H9 (cell line): ENCODE results near the gene SRSF2. TPM values are rescaled to one million over a fixed set of nuclear protein-coding genes. Genes with fewer than 3 reads are reported as not detected.

ENCODE experiments used
- DNase-seq: peaks from one replicate; pipeline ENCODE4 v3.0.0-alpha.2; 2017
- H2AFZ ChIP-seq: one replicate; pipeline ENCODE4 v1.6.1; 2013; ENCODE audit warnings: mild to moderate bottlenecking, low read length, control low read depth, moderate library complexity
- H2AK5ac ChIP-seq: 2 replicates; pipeline ENCODE4 v1.6.1; 2013; ENCODE audit warnings: low read length, control low read depth, mixed read lengths; ENCODE audit not compliant: insufficient read length
- H2BK120ac ChIP-seq: one replicate; pipeline ENCODE4 v1.6.1; 2013; ENCODE audit warnings: low read depth, mild to moderate bottlenecking, low read length, control low read depth, inconsistent platforms; ENCODE audit not compliant: poor library complexity, severe bottlenecking
- H2BK12ac ChIP-seq: 2 replicates; pipeline ENCODE4 v1.6.1; 2013; ENCODE audit warnings: low read length, control low read depth, mixed read lengths, low read depth; ENCODE audit not compliant: insufficient read length
- H2BK15ac ChIP-seq: 2 replicates; pipeline ENCODE4 v1.6.1; 2013; ENCODE audit warnings: low read depth, low read length, control low read depth
- H2BK20ac ChIP-seq: one replicate; pipeline ENCODE4 v1.6.1; 2013; ENCODE audit warnings: low read depth, mild to moderate bottlenecking, low read length, control low read depth, inconsistent platforms; ENCODE audit not compliant: poor library complexity, severe bottlenecking
- H2BK5ac ChIP-seq: 2 replicates; pipeline ENCODE4 v1.6.1; 2013; ENCODE audit warnings: low read length, control low read depth, mixed read lengths; ENCODE audit not compliant: insufficient read length
- H3K14ac ChIP-seq: 2 replicates; pipeline ENCODE4 v1.6.1; 2013; ENCODE audit warnings: low read length, control low read depth; ENCODE audit not compliant: insufficient read depth
- H3K18ac ChIP-seq: 2 replicates; pipeline ENCODE4 v1.6.1; 2013; ENCODE audit warnings: low read depth, mild to moderate bottlenecking, mixed read lengths, low read length, control low read depth; ENCODE audit not compliant: insufficient read length
- H3K23ac ChIP-seq: 2 replicates; pipeline ENCODE4 v1.6.1; 2013; ENCODE audit warnings: low read length, control low read depth, mixed read lengths, low read depth; ENCODE audit not compliant: insufficient read length
- H3K23me2 ChIP-seq: 2 replicates; pipeline ENCODE4 v1.6.1; 2013; ENCODE audit warnings: low read depth, mild to moderate bottlenecking, mixed read lengths, low read length, control low read depth; ENCODE audit not compliant: insufficient read length, poor library complexity, severe bottlenecking
- H3K27ac ChIP-seq: 2 replicates; pipeline ENCODE4 v1.5.1; 2013; ENCODE audit warnings: low read length, control low read depth, mixed read lengths, low read depth; ENCODE audit not compliant: insufficient read length
- H3K27me3 ChIP-seq: 2 replicates; pipeline ENCODE4 v1.6.1; 2013; ENCODE audit warnings: low read length, control low read depth, inconsistent platforms; ENCODE audit not compliant: insufficient read depth
- H3K4ac ChIP-seq: 2 replicates; pipeline ENCODE4 v1.6.1; 2013; ENCODE audit warnings: low read depth, mild to moderate bottlenecking, control low read depth, inconsistent platforms, low read length, moderate library complexity
- H3K4me1 ChIP-seq: 2 replicates; pipeline ENCODE4 v1.6.1; 2013; ENCODE audit warnings: low read length, control low read depth, inconsistent platforms; ENCODE audit not compliant: insufficient read depth
- H3K4me2 ChIP-seq: 2 replicates; pipeline ENCODE4 v1.6.1; 2013; ENCODE audit warnings: low read length, control low read depth, mixed read lengths; ENCODE audit not compliant: insufficient read length, insufficient read depth
- H3K56ac ChIP-seq: 2 replicates; pipeline ENCODE4 v1.6.1; 2013; ENCODE audit warnings: low read depth, mild to moderate bottlenecking, mixed read lengths, low read length, control low read depth; ENCODE audit not compliant: insufficient read length
- H3K79me1 ChIP-seq: 2 replicates; pipeline ENCODE4 v1.6.1; 2013; ENCODE audit warnings: low read depth, mild to moderate bottlenecking, moderate library complexity, low read length, control low read depth, inconsistent platforms; ENCODE audit not compliant: insufficient read depth, poor library complexity, severe bottlenecking
- H3K79me2 ChIP-seq: 2 replicates; pipeline ENCODE4 v1.6.1; 2013; ENCODE audit warnings: low read length, control low read depth, inconsistent platforms; ENCODE audit not compliant: insufficient read depth
- H3K9ac ChIP-seq: 2 replicates; pipeline ENCODE4 v1.6.1; 2013; ENCODE audit warnings: low read length, control low read depth, mixed read lengths; ENCODE audit not compliant: insufficient read length; ENCODE audit errors: extremely low read depth
- H3K9me3 ChIP-seq: one replicate; pipeline ENCODE4 v1.6.1; 2013; ENCODE audit warnings: low read depth, low read length, inconsistent platforms; ENCODE audit not compliant: control insufficient read depth
- H3T11ph ChIP-seq: one replicate; pipeline ENCODE4 v1.6.1; 2013; ENCODE audit warnings: mild to moderate bottlenecking, low read length, control low read depth, inconsistent platforms
- H4K20me1 ChIP-seq: one replicate; pipeline ENCODE4 v1.6.1; 2013; ENCODE audit not compliant: control insufficient read depth, insufficient read length, insufficient read depth
- H4K5ac ChIP-seq: 2 replicates; pipeline ENCODE4 v1.6.1; 2013; ENCODE audit warnings: low read depth, mild to moderate bottlenecking, mixed read lengths, low read length, control low read depth; ENCODE audit not compliant: insufficient read length
- H4K8ac ChIP-seq: replicated peaks from 2 replicates; pipeline ENCODE4 v1.6.1; 2013; ENCODE audit warnings: low read length, control low read depth, mixed read lengths, low read depth; ENCODE audit not compliant: insufficient read length
- H4K91ac ChIP-seq: 2 replicates; pipeline ENCODE4 v1.6.1; 2013; ENCODE audit warnings: low read depth, mild to moderate bottlenecking, moderate library complexity, mixed read lengths, low read length, control low read depth; ENCODE audit not compliant: insufficient read length
- H3K27ac Mint-ChIP-seq, 3 experiments: 2 replicates in 2 of 3; 3 replicates in 1 of 3; pipeline ENCODE4 v1.8.0; 2020 to 2021; ENCODE audit warnings: mixed read lengths in 3 of 3, mild to moderate bottlenecking in 1 of 3, moderate library complexity in 1 of 3
- H3K27me3 Mint-ChIP-seq: 2 replicates; pipeline ENCODE4 v1.8.0; 2021; ENCODE audit warnings: low read depth, mild to moderate bottlenecking, moderate library complexity, mixed read lengths
- H3K36me3 Mint-ChIP-seq, 3 experiments: 2 replicates in 2 of 3; 3 replicates in 1 of 3; pipeline ENCODE4 v1.8.0; 2020 to 2021; ENCODE audit warnings: low read depth in 3 of 3, mixed read lengths in 3 of 3; ENCODE audit not compliant: insufficient read depth in 1 of 3
- H3K4me1 Mint-ChIP-seq, 2 experiments: 2 replicates each; pipeline ENCODE4 v1.8.0; 2020; ENCODE audit warnings: mixed read lengths in 2 of 2
- H3K4me3 Mint-ChIP-seq, 2 experiments: 2 replicates in 1 of 2; 3 replicates in 1 of 2; pipeline ENCODE4 v1.8.0; 2020 to 2021; ENCODE audit warnings: mild to moderate bottlenecking in 2 of 2, mixed read lengths in 2 of 2, moderate library complexity in 1 of 2
- H3K9me3 Mint-ChIP-seq, 2 experiments: 2 replicates in 1 of 2; 3 replicates in 1 of 2; pipeline ENCODE4 v1.8.0; 2020; ENCODE audit warnings: mild to moderate bottlenecking in 2 of 2, mixed read lengths in 2 of 2, moderate library complexity in 1 of 2
- WGBS: extraction: QIAGEN DNeasy Blood & Tissue Kit; methylation state at CpG from one replicate; pipeline ENCODE4 v1.1.7; 2013; ENCODE audit warnings: missing lambda C conversion rate, low lambda C conversion rate, mixed read lengths; ENCODE audit not compliant: insufficient read length; ENCODE audit errors: extremely low coverage; 5-methylcytosine and 5-hydroxymethylcytosine counted together
- total RNA-seq: library from RNA; stranded (reverse); gene quantifications from 2 replicates; pipeline ENCODE4 v1.2.1, GENCODE V29; 2021
- TF ChIP-seq, protein P1 (sequence below): fragments of 200-600 bp; sonication (generic); conservative IDR thresholded peaks from 3 replicates; pipeline ENCODE4 v1.8.0; 2021; ENCODE audit warnings: antibody characterized with exemption, mild to moderate bottlenecking

SRSF2 gene
- total RNA-seq, 1 experiment from 2014 or later, result 578 TPM

DNA sequence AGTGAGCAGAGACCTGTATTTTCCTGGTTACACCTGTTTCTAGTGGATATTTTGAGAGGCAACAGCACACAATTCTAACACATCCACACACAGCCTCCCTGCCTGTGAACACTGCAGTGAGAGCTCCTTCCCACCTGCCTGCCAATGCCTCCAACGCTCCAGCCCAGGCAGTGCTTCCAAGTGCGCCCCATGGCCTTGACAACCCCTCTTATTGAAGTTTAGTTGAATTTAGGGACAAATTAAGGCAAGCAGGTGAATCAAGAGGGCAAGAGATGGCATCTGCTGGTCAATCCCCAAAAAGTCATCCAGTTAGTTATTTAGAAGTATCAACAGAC, 21.7 kb downstream of the SRSF2 start:
- Histone ChIP-seq H2AK5ac (no peak overlapping the region), H2BK12ac (no peak overlapping the region)
- WGBS, result no CpG with 5 or more reads among the region's 2 CpGs

More for the DNA sequence above, 21.7 kb downstream of the SRSF2 start:
- no peak overlapping the region for H3K56ac ChIP-seq
- no peak overlapping the region for H3K4ac ChIP-seq
- no peaks in the 10 kb centered on the region for H4K20me1 ChIP-seq
- Mint-ChIP-seq H3K27ac (no peak overlapping the region), H3K4me3 (no peak overlapping the region), H3K9me3 (no peaks in the 10 kb centered on the region), H3K36me3 (peaks cover 13 to 49% (median 48%) of the 10 kb centered on the region in 3 experiments; a peak in 6 of 7 replicates), H3K27me3 (no peaks in the 10 kb centered on the region), H3K4me1 (peaks cover 7 to 10% of the 10 kb centered on the region in 2 experiments)
- no peaks in the 10 kb centered on the region for H3K79me1 ChIP-seq
- TF ChIP-seq, protein P1, sequence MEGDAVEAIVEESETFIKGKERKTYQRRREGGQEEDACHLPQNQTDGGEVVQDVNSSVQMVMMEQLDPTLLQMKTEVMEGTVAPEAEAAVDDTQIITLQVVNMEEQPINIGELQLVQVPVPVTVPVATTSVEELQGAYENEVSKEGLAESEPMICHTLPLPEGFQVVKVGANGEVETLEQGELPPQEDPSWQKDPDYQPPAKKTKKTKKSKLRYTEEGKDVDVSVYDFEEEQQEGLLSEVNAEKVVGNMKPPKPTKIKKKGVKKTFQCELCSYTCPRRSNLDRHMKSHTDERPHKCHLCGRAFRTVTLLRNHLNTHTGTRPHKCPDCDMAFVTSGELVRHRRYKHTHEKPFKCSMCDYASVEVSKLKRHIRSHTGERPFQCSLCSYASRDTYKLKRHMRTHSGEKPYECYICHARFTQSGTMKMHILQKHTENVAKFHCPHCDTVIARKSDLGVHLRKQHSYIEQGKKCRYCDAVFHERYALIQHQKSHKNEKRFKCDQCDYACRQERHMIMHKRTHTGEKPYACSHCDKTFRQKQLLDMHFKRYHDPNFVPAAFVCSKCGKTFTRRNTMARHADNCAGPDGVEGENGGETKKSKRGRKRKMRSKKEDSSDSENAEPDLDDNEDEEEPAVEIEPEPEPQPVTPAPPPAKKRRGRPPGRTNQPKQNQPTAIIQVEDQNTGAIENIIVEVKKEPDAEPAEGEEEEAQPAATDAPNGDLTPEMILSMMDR, result no peak
- no peak overlapping the region for H3K18ac ChIP-seq
- no peaks in the 10 kb centered on the region for H3K9me3 ChIP-seq
- no peaks in the 10 kb centered on the region for H3K4me1 ChIP-seq
- H2BK120ac ChIP-seq, result no peak overlapping the region
- no peak overlapping the region for H4K91ac ChIP-seq
- no peak overlapping the region for H4K8ac ChIP-seq
- no peak overlapping the region for H4K5ac ChIP-seq
- H2BK20ac ChIP-seq, result no peak overlapping the region
- no peak for DNase-seq
- H3K9ac ChIP-seq, result no peak overlapping the region
- no peak overlapping the region for H3K4me2 ChIP-seq
- no peak overlapping the region for H3K14ac ChIP-seq
- no peaks in the 10 kb centered on the region for H3K79me2 ChIP-seq
- no peak overlapping the region for H3T11ph ChIP-seq
- H2BK15ac ChIP-seq, result no peak overlapping the region
- no peak overlapping the region for H2AFZ ChIP-seq
- no peak overlapping the region for H2BK5ac ChIP-seq
- no peak overlapping the region for H3K23ac ChIP-seq
- no peaks in the 10 kb centered on the region for H3K27me3 ChIP-seq
- no peak overlapping the region for H3K27ac ChIP-seq
- no peaks in the 10 kb centered on the region for H3K23me2 ChIP-seq
